HT-29 (cell line): ENCODE data around the gene RPL28. TPM values are rescaled to one million over a fixed set of nuclear protein-coding genes. Genes with fewer than 3 reads are reported as not detected.

Experiments
- DNase-seq: peaks from one replicate; pipeline ENCODE4 v3.0.0-alpha.2; 2015; ENCODE audit warnings: low spot score
- total RNA-seq: library from RNA; depleted of rRNA; stranded (reverse); fragments of >200 nt; shearing (Covaris generic); gene quantifications from 2 replicates; pipeline ENCODE4 v1.2.3, GENCODE V29; 2014

The RPL28 gene
- total RNA-seq, 1 experiment from 2014 or later = 1,134 TPM

GRCh38 chr19:55373306-55373992 is 12.3 kb upstream of the RPL28 start:
- no peak for DNase-seq

DNA sequence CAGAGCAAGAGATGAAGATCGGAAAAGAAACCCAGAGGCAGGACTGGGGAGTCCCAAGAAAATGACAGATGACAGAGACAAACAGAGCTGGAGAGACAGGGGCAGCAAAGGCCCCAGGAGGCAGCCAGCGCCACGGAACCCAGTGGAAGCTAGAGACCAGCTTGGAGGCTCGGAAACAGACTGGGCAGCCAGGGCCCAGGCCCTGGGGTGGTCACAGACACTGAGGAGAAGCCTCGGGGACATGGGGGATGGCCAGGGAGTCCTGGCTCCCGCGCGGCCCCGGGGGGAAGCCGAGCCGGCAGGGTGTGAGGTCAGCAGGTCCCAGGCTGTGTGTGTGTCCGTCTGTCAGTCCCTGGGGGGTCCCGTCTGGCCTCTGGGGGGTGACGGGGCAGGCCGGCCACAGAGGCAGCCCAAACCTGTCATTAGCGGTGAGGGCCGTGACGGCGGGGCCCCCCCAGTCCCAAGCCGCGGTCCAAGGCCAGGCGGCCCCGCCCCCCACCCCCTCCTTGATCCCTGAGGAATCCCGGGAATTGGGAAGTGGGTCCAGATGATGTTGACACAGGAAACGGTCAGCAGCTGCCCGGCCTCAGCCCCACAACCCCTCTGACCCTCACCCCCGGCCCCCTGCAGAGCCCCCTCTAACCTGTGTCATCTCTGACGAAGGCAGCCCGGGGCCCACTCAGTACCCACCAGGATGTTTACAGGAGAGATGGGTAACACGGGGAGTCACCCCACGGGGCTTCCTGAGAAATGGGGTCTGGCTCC is 11.6 kb upstream of the RPL28 start:
- DNase-seq = peak; percentile 60

GRCh38 chr19:55376241-55376933 is 9.3 kb upstream of the RPL28 start, which contains the start of gene TMEM190:
Gene TMEM190, plus strand, starts transcription at chr19:55376826. Its CDS starts 28 bp downstream, at chr19:55376854.
- peak; percentile 50 for DNase-seq

- no peak for DNase-seq
Observed at GRCh38 chr19:55377356-55378131, 8.2 kb upstream of the RPL28 start.

- no peak for DNase-seq
Observed at GRCh38 chr19:55379174-55379573, 6.6 kb upstream of the RPL28 start.

- no peak for DNase-seq
Observed at GRCh38 chr19:55382013-55382412, 3.7 kb upstream of the RPL28 start.

DNA sequence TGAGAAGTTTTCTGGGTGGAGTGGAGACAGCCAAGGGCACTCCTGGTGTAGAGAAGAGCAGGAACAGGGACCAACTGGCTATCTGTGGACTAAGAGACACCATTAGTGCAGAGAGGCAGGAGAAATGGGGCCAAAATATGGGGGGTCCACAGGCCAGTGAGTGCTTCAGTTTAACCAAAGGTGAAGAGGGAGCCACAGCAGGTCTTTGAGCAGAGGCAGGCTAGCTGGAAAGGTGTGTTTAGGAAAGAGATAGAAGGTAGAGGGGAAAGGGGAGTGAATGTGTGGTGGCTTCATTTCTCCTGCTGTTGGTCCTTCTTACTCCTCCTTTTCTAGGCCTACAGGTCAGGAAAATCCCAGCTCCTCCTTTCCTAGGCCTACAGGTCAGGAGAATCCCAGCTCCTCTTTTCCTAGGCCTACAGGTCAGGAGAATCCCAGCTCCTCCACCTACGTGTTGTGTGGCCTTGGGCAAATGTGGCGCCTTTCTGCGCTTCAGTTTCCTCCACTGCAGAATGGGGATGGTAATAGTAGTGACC is 3.1 kb upstream of the RPL28 start:
- no peak for DNase-seq

GRCh38 chr19:55383279-55384130 is 2.2 kb upstream of the RPL28 start:
- peak; percentile 83 for DNase-seq

DNA sequence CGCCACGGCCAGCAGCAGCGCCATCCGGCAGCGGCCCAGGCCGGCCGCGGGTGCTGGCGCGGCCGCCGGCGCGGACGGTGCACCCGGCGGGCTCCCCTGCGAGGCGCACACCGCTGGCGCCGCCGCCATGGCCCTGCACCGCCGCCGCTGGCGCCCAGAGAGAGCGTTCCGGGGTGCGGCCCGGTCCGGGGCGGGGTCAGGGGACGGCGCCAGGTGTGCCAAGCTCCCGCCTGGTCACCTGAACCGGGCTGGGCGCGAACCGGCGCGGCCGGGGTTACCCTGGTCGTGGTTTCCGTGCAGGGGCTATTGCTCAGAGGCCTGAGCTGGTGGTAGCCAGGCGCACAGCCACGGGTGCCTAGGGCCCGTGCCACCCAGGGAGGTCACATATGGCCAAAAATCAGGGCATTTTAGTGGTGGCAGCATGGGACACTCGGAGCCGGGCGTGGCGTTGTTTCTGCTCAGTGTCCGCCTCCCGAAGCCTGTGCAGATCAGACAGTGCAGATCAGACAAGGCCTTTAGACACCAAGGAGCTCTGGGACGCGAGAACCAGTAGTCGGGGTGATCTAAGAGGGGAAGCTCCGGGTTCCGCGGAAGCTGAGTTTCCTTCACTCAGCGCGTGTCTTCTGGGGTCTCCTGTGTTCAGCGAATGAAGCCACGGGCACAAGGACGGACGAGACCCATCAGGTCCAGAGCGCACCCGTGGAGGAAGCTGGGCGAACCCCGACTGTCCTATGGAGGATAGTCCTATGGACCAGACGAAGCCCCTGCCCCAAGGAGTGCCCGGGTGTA is 1.4 kb upstream of the RPL28 start, which contains the start of gene TMEM238:
Gene TMEM238, minus strand, starts transcription at position 162 of the 789 bp plus-strand sequence. Its CDS starts 33 bp downstream, at position 129.
- peak; percentile 88 for DNase-seq

DNA sequence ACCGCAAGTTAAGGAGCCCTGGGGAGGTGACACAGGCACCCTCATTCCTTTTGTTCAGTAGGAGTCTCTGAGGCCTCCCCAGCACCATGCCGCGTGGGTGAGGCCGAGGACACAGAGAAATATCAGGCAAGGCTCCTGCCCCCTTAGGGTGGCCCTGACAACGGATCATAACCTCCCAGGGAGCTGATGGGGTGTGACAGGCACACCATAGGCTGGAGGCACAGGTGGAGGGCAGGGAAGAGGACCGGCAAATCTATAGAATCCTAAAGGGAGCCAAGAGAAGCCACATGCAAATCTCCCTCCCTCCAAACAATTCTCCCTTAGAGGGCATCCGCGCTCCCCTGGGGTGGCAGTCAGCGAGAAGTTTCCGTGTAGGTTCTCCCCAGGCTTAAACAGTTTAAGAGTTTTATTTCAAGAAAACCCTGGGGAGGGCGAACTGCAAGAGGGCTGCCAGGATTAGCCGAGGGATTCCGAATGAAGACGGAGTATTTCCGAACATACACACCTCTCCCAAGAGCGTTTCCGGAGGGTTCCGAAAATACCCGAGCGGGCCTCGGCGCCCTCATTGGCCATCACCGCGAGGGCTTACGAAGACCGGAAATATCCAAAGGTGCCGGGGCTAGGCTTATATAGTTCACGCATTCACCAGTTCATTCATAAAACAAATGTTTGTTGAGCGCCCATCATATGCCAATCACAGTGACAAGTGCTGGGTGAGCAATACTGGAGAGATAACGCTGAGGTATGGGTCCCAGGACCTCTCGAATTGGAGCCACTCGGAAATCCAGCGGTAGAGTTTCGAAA is 610 bp upstream of the RPL28 start:
- DNase-seq = peak; percentile 100

GRCh38 chr19:55386493-55386971 is 800 bp downstream of the RPL28 start:
- no peak for DNase-seq

GRCh38 chr19:55387736-55388497 is 2.2 kb downstream of the RPL28 start:
- no peak for DNase-seq

DNA sequence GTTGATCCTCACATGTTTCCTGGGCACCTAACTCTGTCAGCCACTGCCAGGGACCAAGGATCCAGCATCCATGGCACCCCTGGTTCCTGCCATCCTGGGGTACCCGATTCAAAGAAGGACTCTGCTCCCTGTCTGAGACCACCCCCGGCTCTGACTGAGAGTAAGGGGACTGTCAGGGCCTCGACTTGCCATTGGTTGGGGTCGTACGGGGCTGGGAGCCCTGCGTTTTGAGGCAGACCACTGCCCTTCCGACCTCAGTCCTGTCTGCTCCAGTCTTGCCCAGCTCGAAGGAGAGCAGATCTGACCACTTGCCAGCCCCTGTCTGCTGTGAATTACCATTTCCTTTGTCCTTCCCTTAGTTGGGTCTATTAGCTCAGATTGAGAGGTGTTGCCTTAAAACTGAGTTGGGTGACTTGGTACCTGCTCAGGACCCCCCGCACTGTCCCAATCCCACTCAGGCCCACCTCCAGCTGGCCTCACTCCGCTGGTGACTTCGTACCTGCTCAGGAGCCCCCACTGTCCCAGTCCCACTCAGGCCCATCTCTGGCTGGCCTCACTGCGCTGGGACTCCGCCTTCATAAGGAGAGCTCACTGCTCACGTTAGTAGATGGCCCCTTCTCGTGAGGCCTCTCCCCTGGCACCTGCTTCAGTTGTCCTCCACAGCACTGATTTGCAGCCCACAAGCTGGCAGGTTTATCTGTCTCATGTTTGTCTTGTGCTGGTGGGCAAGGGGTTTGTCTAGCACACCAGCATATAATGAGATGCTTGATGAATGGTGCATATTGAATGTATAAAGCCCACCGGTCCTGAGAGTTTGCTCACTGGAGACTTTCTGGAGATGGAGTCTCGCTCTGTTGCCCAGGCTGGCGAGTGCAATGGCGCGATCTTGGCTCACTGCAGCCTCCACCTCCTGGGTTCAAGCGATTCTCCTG is 3.9 kb downstream of the RPL28 start:
- no peak for DNase-seq

- no peak for DNase-seq
Observed at GRCh38 chr19:55390461-55390880, 4.7 kb downstream of the RPL28 start.

GRCh38 chr19:55391191-55391670 is 5.5 kb downstream of the RPL28 start:
- DNase-seq = no peak
